Activated CD8-positive, alpha-beta memory T cell treated with anti-CD3 and anti-CD28 coated beads, Interleukin-2, amount 10 ng/mL, durations not matched to agents 7 days and 5 days (primary cell): ENCODE measurements around the gene EPS8L2. TPM values are rescaled to one million over a fixed set of nuclear protein-coding genes. Genes with fewer than 3 reads are reported as not detected.
"Not testable (repeated sequence)": the region's sequence is repeated elsewhere in the genome, so short reads cannot be mapped to it uniquely, and the experiment has no call there.

Experiments used
- ATAC-seq: fragments of 150-1000 bp; cut with Tn5 transposase; one replicate; pipeline ENCODE4 v1.10.0; 2021; ENCODE audit warnings: moderate library complexity
- CTCF ChIA-PET: fragments of 350-600 bp; sonication (Branson Sonifier 250); formaldehyde crosslinking; loops from one replicate; lab custom pipeline; 2021; ENCODE audit warnings: antibody characterized with exemption; lab: Charles Lee
- DNase-seq: peaks from one replicate; pipeline ENCODE4 v3.0.0-alpha.2; 2020
- H3K27ac Mint-ChIP-seq: one replicate; pipeline ENCODE4 v1.8.0; 2021; ENCODE audit warnings: mild to moderate bottlenecking, mixed read lengths
- H3K27me3 Mint-ChIP-seq: one replicate; pipeline ENCODE4 v1.8.0; 2021; ENCODE audit warnings: mixed read lengths
- H3K36me3 Mint-ChIP-seq: one replicate; pipeline ENCODE4 v1.8.0; 2021; ENCODE audit warnings: mild to moderate bottlenecking, mixed read lengths
- H3K4me1 Mint-ChIP-seq: one replicate; pipeline ENCODE4 v1.8.0; 2021; ENCODE audit warnings: mixed read lengths
- H3K4me3 Mint-ChIP-seq: one replicate; pipeline ENCODE4 v1.8.0; 2021; ENCODE audit warnings: mild to moderate bottlenecking, moderate library complexity, mixed read lengths
- H3K9me3 Mint-ChIP-seq: one replicate; pipeline ENCODE4 v1.8.0; 2022; ENCODE audit warnings: low read depth, mixed read lengths
- total RNA-seq, 2 experiments: library from RNA; stranded (reverse); gene quantifications; one replicate each; pipeline ENCODE4 v1.2.3, GENCODE V29; 2021

Gene EPS8L2
- total RNA-seq, 2 experiments from 2014 or later = 17.4 to 20.2 TPM

- CTCF ChIA-PET = no interaction called here
- Mint-ChIP-seq H3K4me1 (peaks cover 2% of the 10 kb centered on the region), H3K4me3 (no peak overlapping the region), H3K9me3 (no peaks in the 10 kb centered on the region), H3K27me3 (no peaks in the 10 kb centered on the region), H3K36me3 (peaks cover 30% of the 10 kb centered on the region), H3K27ac (no peak overlapping the region)
- ATAC-seq (no peak), DNase-seq (no peak)
These were observed 27.7 kb upstream of the EPS8L2 start for GRCh38 chr11:678297-678696.

- Mint-ChIP-seq H3K4me1 (peaks cover 2% of the 10 kb centered on the region), H3K36me3 (peaks cover 33% of the 10 kb centered on the region), H3K4me3 (no peak overlapping the region), H3K27me3 (no peaks in the 10 kb centered on the region), H3K9me3 (no peaks in the 10 kb centered on the region), H3K27ac (no peak overlapping the region)
- ATAC-seq (no peak), DNase-seq (no peak)
- CTCF ChIA-PET = interaction anchor here (1.0 kb wide), 1 partner anchor 48 kb away, joined by 3 read pairs; no protein-coding TSS in a partner anchor
These were observed 26.5 kb upstream of the EPS8L2 start for GRCh38 chr11:679271-680207.

- Mint-ChIP-seq H3K27me3 (no peaks in the 10 kb centered on the region), H3K27ac (no peak overlapping the region), H3K4me1 (peaks cover 2% of the 10 kb centered on the region), H3K4me3 (no peak overlapping the region), H3K9me3 (no peaks in the 10 kb centered on the region), H3K36me3 (peaks cover 36% of the 10 kb centered on the region)
- DNase-seq = no peak
- CTCF ChIA-PET = interaction anchor here (1.0 kb wide), 1 partner anchor 47 kb away, joined by 3 read pairs; no protein-coding TSS in a partner anchor
- no peak for ATAC-seq
These were observed 25.6 kb upstream of the EPS8L2 start for GRCh38 chr11:680476-680875.

- Mint-ChIP-seq H3K36me3 (peaks cover 36% of the 10 kb centered on the region), H3K4me3 (no peak overlapping the region), H3K27me3 (no peaks in the 10 kb centered on the region), H3K27ac (no peak overlapping the region), H3K9me3 (no peaks in the 10 kb centered on the region), H3K4me1 (peaks cover 2% of the 10 kb centered on the region)
- DNase-seq (no peak), ATAC-seq (no peak)
- CTCF ChIA-PET = no interaction called here
These were observed 25.1 kb upstream of the EPS8L2 start for GRCh38 chr11:680970-681369.

- H3K4me1 Mint-ChIP-seq = peaks cover 27% of the 10 kb centered on the region
- no peaks in the 10 kb centered on the region for H3K27me3 Mint-ChIP-seq
- no peaks in the 10 kb centered on the region for H3K9me3 Mint-ChIP-seq
- DNase-seq (no peak), ATAC-seq (no peak)
- no peak overlapping the region for H3K4me3 Mint-ChIP-seq
- no peak overlapping the region for H3K27ac Mint-ChIP-seq
- H3K36me3 Mint-ChIP-seq = peaks cover 43% of the 10 kb centered on the region
- CTCF ChIA-PET = no interaction called here
These were observed 19.4 kb upstream of the EPS8L2 start for GRCh38 chr11:686451-687243.

- Mint-ChIP-seq H3K4me3 (no peak overlapping the region), H3K36me3 (peaks cover 33% of the 10 kb centered on the region), H3K27ac (no peak overlapping the region), H3K9me3 (no peaks in the 10 kb centered on the region), H3K27me3 (no peaks in the 10 kb centered on the region), H3K4me1 (peaks cover 35% of the 10 kb centered on the region)
- CTCF ChIA-PET = interaction anchor here (1.5 kb wide), 1 partner anchor 9 kb away, joined by 5 read pairs; no protein-coding TSS in a partner anchor
- DNase-seq (no peak), ATAC-seq (no peak)
These were observed 18.3 kb upstream of the EPS8L2 start for GRCh38 chr11:687751-688150.

- Mint-ChIP-seq H3K9me3 (no peaks in the 10 kb centered on the region), H3K27ac (no peak overlapping the region)
- CTCF ChIA-PET = interaction anchor here (0.8 to 1.5 kb wide), 2 partner anchors 8 to 112 kb away, joined by 3 to 5 read pairs; no protein-coding TSS in a partner anchor
These were observed 17.4 kb upstream of the EPS8L2 start for GRCh38 chr11:688681-689080.

GRCh38 chr11:689625-690024 is 16.4 kb upstream of the EPS8L2 start:
- CTCF ChIA-PET = interaction anchor here (0.6 to 1.0 kb wide), 4 partner anchors 37 to 326 kb away, joined by 3 to 4 read pairs (median 4); no protein-coding TSS in a partner anchor
- Mint-ChIP-seq H3K4me1 (peaks cover 48% of the 10 kb centered on the region), H3K36me3 (peaks cover 17% of the 10 kb centered on the region), H3K9me3 (no peaks in the 10 kb centered on the region), H3K4me3 (no peak overlapping the region), H3K27me3 (no peaks in the 10 kb centered on the region), H3K27ac (peak overlapping the region; percentile 40)
- DNase-seq = no peak
- ATAC-seq = no peak

More at GRCh38 chr11:688681-689080, 17.4 kb upstream of the EPS8L2 start:
- Mint-ChIP-seq H3K4me1 (peaks cover 44% of the 10 kb centered on the region), H3K36me3 (peaks cover 26% of the 10 kb centered on the region), H3K27me3 (no peaks in the 10 kb centered on the region), H3K4me3 (no peak overlapping the region)
- peak; percentile 29 for ATAC-seq
- no peak for DNase-seq

GRCh38 chr11:690244-690643 is 15.8 kb upstream of the EPS8L2 start:
- not testable (repeated sequence) for H3K27me3 Mint-ChIP-seq, DNase-seq, H3K9me3 Mint-ChIP-seq, H3K27ac Mint-ChIP-seq, ATAC-seq, H3K4me3 Mint-ChIP-seq
- CTCF ChIA-PET = interaction anchor here (0.6 to 1.2 kb wide), 2 partner anchors 13 to 243 kb away, joined by 3 read pairs; no protein-coding TSS in a partner anchor
- peaks cover 49% of the 10 kb centered on the region for H3K4me1 Mint-ChIP-seq
- peaks cover 15% of the 10 kb centered on the region for H3K36me3 Mint-ChIP-seq

GRCh38 chr11:690738-691633 is 15.0 kb upstream of the EPS8L2 start:
- H3K27me3 Mint-ChIP-seq = no peaks in the 10 kb centered on the region
- no peaks in the 10 kb centered on the region for H3K9me3 Mint-ChIP-seq
- ATAC-seq (no peak), DNase-seq (no peak)
- H3K27ac Mint-ChIP-seq = peak overlapping the region; percentile 56
- CTCF ChIA-PET = interaction anchor here (0.8 to 1.2 kb wide), 4 partner anchors 13 to 75 kb away, joined by 3 read pairs; partner anchors contain the start of gene IRF7
- H3K36me3 Mint-ChIP-seq = peaks cover 15% of the 10 kb centered on the region
- no peak overlapping the region for H3K4me3 Mint-ChIP-seq
- peaks cover 49% of the 10 kb centered on the region for H3K4me1 Mint-ChIP-seq

- Mint-ChIP-seq H3K4me3 (no peak overlapping the region), H3K36me3 (peaks cover 9% of the 10 kb centered on the region), H3K9me3 (no peaks in the 10 kb centered on the region), H3K4me1 (peaks cover 53% of the 10 kb centered on the region), H3K27me3 (no peaks in the 10 kb centered on the region), H3K27ac (peak overlapping the region; percentile 42)
- no peak for DNase-seq
- CTCF ChIA-PET = interaction anchor here (0.8 to 1.0 kb wide), 2 partner anchors 34 to 36 kb away, joined by 3 read pairs; no protein-coding TSS in a partner anchor
- ATAC-seq = no peak
These were observed 14.1 kb upstream of the EPS8L2 start for GRCh38 chr11:691710-692590.
